Measurements from ENCODE around the gene ZMYND11.
"Not testable (repeated sequence)": the region's sequence is repeated elsewhere in the genome, so short reads cannot be mapped to it uniquely, and the experiment has no call there.

The ZMYND11 gene

DNA sequence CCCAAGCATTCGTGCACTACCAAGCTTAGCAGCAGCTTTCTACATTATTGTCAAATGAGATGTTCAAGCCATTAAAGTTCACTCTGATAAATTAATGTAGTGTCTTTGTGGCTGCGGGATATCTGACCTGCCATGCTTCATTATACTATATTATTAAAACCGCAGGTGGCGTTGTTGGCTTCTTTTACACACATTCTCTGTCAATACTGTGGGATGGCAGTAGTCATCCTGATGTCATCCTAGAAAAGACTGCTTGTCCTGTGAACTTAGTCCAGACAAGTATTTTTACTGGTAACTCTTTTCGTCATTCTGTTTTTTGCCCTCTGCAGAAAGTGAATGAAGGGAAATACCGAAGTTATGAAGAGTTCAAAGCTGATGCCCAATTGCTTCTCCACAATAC lies 103.9 kb downstream of the ZMYND11 start:
- FAIRE-seq = no peak

DNA sequence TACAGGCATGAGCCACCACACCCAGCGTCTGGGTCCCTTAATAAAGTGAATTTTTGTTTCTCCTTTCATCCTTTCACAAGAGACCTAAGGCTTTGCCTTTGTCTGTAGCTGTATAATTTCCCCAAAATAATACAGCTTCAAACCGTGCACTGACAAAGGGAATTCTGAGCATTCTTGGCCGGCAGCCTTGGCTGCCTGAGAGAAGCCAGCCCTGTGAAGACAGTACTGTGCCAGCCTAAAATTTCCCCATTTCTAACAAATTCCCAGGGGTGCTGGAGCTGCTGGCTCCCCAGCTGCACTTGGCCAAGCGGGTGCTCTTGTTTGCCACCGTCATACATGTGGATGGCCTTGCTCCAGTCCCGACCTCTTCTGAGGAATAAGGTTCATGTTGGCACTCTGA lies 106.2 kb downstream of the ZMYND11 start:
- FAIRE-seq = no peak
- no peak for DNase-seq (ENCODE audit: extremely low spot score, insufficient read length, low read depth)

More for the DNA sequence above, 103.9 kb downstream of the ZMYND11 start:
- DNase-seq (ENCODE audit: extremely low spot score, insufficient read length, low read depth) = no peak

DNA sequence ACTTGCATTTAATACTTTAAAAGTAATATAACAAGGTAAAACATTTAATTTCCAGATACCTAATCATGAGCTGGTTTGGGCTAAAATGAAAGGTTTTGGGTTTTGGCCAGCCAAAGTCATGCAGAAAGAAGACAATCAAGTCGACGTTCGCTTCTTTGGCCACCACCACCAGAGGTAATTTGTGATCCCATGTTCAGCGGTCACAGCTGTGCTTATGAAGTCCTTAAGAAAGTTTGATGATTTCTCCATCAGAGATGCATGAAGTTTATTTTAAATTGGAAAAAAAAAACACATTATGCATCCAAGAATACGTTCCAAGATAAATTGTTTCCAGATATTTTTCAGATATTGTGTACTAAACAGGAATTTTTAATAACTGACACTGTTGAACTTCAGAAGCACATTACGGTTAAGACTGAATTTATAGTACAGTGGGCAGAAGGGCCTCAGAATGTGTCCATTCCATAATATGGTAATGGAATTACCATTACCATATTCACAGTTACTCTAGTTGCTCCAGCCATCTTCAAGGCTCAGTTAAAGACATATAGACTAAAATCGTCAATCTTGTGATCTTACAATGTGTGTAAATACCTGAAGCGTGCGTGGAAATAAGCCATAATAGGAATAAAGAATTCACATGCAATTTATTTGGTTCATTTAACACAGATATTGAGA lies 106.8 kb downstream of the ZMYND11 start:
- no peak for DNase-seq (ENCODE audit: extremely low spot score, insufficient read length, low read depth)
- FAIRE-seq = no peak

DNA sequence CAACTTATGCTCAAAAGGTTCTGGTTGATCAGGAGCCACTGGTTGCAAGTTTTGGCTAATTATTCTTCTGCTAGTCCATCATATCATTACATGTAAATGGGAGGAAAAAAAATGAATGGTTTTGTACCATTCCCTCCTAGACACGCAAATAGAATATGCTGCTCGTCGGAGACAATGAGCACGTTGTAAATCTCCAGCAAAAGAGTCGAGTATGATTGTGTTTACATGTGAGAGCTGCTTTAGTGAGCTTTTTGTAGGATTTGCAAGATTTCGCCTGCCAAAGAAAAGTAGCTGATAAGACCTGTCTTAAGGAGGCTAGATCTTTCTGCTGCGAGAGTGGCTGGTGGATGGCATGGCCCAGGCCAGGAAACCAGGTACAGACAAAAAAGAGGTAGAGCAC lies 109.0 kb downstream of the ZMYND11 start:
- DNase-seq (ENCODE audit: extremely low spot score, insufficient read length, low read depth) (no peak), FAIRE-seq (no peak)

- no peak for FAIRE-seq
- DNase-seq (ENCODE audit: extremely low spot score, insufficient read length, low read depth) = no peak
Measured at GRCh38 chr10:246431-246830, 111.2 kb downstream of the ZMYND11 start.

- FAIRE-seq = no peak
- DNase-seq (ENCODE audit: extremely low spot score, insufficient read length, low read depth) = no peak
Measured at GRCh38 chr10:247480-247879, 112.2 kb downstream of the ZMYND11 start.

DNA sequence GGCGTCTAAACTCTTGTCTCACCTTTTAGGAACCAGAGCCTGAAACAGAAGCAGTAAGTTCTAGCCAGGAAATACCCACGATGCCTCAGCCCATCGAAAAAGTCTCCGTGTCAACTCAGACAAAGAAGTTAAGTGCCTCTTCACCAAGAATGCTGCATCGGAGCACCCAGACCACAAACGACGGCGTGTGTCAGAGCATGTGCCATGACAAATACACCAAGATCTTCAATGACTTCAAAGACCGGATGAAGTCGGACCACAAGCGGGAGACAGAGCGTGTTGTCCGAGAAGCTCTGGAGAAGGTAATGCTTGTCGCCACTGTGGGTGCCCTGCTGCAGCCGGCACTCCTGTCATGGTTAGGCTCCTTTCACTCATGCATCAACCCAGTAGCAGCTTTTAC lies 113.1 kb downstream of the ZMYND11 start:
- DNase-seq (ENCODE audit: extremely low spot score, insufficient read length, low read depth) (no peak), FAIRE-seq (no peak)

DNA sequence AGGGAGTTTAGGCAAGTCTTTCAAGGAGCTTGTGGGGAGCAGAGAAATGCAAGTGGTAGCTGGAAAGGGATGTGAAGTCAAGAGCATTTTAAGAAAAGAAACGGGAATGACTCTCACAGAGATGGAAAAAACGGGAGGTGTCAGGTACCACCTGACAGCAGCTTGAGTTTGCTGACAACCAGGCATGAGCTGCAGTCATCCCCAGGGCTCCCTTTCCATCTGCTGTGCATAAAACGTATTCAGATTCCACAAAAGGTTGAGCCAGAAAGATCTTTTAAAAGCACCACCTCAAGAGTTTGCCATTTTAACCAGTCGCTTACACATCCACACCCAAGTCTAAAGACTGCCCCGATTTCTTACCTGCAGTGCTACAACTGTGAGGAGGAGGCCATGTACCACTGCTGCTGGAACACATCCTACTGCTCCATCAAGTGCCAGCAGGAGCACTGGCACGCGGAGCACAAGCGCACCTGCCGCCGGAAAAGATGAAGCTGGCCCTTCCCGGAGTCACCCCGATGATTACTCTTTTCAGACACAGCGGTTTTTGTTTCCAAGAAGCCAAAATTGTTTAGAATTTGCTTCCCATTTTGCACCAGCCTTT lies 116.8 kb downstream of the ZMYND11 start:
- no peak for DNase-seq (ENCODE audit: extremely low spot score, insufficient read length, low read depth)
- no peak for FAIRE-seq

DNA sequence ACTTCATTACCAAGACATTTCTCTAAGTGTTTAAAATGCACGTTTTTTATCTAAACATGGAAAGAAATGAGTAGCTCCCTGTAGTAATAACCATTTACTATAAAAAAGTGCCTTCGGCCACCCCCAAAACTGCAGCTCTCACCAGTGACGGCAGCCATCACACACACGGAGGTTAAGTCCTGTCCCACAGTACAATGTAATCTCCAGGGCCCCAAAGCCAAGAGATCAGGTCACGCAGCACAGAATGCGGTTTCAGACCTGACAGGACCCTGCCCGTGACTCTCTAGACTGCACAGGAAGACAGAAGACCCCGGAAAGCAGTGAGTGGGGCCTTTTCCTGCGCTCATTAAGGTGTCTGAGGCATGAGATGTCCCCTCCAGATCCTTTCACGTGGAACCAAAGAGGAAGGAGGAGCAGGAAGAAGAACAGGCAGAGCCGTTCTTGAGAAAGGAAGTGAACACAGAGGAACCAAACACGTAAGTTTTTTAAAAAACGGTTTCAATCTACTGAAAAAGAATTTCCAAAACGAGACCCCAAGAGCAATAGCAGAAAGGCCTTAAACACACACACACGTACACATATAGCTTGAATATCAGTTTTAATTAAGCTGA lies 125.7 kb downstream of the ZMYND11 start:
- DNase-seq (ENCODE audit: extremely low spot score, insufficient read length, low read depth) (peak; percentile 2), FAIRE-seq (no peak)

DNA sequence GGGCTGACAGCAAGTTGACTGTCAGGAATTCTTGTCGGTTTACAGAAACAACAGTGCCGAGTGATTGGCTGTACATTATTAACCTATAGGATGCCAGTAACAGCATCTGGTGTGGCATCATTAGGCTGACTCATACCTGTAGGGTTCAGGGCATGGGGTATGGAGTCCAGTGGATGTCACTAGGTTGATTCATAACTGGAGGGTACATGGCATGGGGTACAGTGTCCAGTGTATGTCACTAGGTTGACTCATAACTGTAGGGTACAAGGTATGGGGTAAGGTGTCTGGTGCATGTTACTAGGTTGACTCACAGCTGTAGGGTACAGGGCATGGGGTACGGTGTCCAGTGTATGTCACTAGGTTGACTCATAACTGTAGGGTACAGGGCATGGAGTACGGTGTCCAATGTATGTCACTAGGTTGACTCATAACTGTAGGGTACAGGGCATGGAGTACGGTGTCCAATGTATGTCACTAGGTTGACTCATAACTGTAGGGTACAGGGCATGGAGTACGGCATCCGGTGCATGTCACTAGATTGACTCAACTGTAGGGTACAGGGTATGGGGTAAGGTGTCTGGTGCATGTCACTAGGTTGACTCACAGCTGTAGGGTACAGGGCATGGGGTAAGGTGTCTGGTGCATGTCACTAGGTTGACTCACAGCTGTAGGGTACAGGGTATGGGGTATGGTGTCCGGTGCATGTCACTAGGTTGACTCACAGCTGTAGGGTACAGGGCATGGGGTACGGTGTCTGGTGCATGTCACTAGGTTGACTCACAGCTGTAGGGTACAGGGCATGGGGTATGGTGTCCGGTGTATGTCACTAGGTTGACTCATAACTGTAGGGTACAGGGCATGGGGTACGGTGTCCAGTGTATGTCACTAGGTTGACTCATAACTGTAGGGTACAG lies 129.2 kb downstream of the ZMYND11 start:
- not testable (repeated sequence) for DNase-seq (ENCODE audit: extremely low spot score, insufficient read length, low read depth); FAIRE-seq

GRCh38 chr10:265074-265440 lies 129.8 kb downstream of the ZMYND11 start:
- not testable (repeated sequence) for FAIRE-seq; DNase-seq (ENCODE audit: extremely low spot score, insufficient read length, low read depth)

DNA sequence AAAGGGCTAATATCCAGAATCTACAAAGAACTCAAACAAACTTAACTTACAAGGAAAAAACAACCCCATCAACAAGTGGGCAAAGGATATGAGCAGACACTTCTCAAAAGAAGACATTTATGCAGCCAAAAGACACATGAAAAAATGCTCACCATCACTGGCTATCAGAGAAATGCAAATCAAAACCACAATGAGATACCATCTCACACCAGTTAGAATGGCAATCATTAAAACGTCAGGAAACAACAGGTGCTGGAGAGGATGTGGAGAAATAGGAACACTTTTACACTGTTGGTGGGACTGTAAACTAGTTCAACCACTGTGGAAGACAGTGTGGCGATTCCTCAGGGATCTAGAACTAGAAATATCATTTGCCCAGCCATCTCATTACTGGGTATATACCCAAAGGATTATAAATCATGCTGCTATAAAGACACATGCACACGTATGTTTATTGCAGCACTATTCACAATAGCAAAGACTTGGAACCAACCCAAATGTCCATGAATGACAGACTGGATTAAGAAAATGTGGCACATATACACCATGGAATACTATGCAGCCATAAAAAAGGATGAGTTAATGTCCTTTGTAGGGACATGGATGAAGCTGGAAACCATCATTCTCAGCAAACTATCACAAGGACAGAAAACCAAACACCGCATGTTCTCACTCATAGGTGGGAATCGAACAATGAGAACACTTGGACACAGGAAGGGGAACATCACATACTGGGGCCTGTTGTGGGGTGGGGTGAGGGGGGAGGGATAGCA lies 130.7 kb downstream of the ZMYND11 start:
- FAIRE-seq; DNase-seq (ENCODE audit: extremely low spot score, insufficient read length, low read depth): not testable (repeated sequence)

DNA sequence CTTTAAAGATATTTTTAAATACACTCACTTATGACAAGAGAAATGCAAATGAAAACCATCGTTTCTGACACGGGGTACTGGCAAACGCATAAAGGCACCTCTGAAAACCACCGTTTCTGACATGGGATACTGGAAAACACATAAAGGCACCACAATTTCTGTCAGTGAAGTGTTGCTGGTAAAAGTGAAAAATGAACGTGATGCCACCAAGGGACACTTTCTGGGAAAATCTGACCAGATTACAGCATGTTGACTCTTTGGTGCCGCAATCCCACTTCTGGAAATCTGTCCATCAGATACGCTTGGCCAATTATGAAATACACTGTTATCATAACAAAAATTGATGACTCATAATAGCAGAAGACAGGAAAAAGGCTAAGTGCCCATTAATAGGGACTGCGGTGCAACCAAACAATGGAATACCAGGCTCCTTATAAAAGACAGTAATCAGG lies 131.7 kb downstream of the ZMYND11 start:
- no peak for FAIRE-seq
- no peak for DNase-seq (ENCODE audit: extremely low spot score, insufficient read length, low read depth)

DNA sequence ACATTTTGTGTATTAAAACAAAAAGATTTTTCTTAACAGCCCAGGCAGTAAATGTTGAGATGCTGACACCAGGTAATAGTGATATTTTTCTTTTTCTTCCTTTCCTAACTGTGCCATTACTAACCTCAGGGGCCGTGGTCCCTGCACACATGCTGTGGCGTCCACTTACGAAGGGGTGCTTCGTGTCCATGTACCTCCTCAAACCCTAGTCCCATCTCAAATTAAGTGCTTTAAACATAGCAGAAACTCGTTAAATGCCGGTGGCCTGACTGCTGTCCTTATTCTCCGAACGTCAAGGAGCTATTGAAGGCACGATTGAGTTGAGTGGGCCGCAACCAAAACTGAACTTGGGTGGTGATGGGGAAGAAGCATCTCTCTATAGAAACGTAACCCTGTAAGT lies 132.4 kb downstream of the ZMYND11 start:
- no peak for FAIRE-seq
- no peak for DNase-seq (ENCODE audit: extremely low spot score, insufficient read length, low read depth)

- FAIRE-seq (no peak), DNase-seq (ENCODE audit: extremely low spot score, insufficient read length, low read depth) (no peak)
Measured at GRCh38 chr10:269440-270074, 134.3 kb downstream of the ZMYND11 start.

- no peak for DNase-seq (ENCODE audit: extremely low spot score, insufficient read length, low read depth)
- no peak for FAIRE-seq
Measured at GRCh38 chr10:271201-271600, 135.9 kb downstream of the ZMYND11 start.

DNA sequence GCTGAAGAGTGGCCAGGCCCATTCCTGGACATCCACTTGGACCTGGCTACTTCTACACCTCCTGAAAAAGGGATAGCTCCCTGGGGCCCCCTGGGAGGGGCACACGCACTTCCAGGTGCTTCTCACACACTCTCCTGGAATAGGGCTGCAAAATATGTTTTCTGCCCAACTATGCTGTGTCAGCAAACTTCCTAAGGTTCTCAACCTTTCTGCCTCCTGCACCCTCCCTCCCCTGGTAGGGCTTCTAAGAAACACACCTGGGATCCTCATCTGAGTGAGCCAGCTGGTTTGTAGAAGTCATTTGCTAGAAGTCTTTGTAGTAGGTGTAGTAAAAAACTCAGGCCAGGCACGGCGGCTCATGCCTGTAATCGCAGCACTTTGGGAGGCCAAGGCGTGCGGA lies 136.5 kb downstream of the ZMYND11 start:
- FAIRE-seq (no peak), DNase-seq (ENCODE audit: extremely low spot score, insufficient read length, low read depth) (no peak)

DNA sequence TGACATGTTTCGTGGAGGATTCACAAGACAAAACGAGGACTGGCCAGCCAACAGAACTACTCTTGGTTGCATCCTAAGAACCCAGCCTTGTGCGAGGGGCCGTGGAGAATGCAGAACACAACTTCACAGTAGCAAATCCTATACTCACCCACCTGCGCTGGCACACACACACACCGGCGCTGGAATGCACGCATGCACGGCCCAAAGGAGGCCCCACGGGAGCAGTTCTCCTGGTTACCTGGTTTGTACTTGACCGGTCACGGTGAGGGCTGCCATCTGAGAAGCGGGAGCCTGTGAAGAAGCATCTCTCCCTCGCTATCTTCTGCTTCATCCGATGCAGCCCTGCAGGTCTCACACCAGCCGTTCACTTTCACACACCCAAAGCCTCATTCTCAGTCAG lies 137.8 kb downstream of the ZMYND11 start:
- DNase-seq (ENCODE audit: extremely low spot score, insufficient read length, low read depth) = no peak
- no peak for FAIRE-seq

- FAIRE-seq = no peak
- no peak for DNase-seq (ENCODE audit: extremely low spot score, insufficient read length, low read depth)
Measured at GRCh38 chr10:274866-275265, 139.6 kb downstream of the ZMYND11 start.
